HG02884 (cell line): ENCODE results near the gene FER.
"Not testable (repeated sequence)": the region's sequence is repeated elsewhere in the genome, so short reads cannot be mapped to it uniquely, and the experiment has no call there.

Experiments
- ATAC-seq: cut with Tn5 transposase; IDR thresholded peaks from one replicate; pipeline ENCODE4 v1.9.1; 2021; ENCODE audit warnings: mild to moderate bottlenecking, moderate library complexity; ENCODE audit not compliant: unreplicated experiment

FER gene

GRCh38 chr5:108946008-108946407, 198.3 kb downstream of the FER start:
- no peak for ATAC-seq

- no peak for ATAC-seq
These were observed 199.5 kb downstream of the FER start for GRCh38 chr5:108947164-108947563.

GRCh38 chr5:108950276-108950675, 202.6 kb downstream of the FER start:
- no peak for ATAC-seq

- ATAC-seq, result no peak
These were observed 206.2 kb downstream of the FER start for GRCh38 chr5:108953940-108954339.

GRCh38 chr5:108957333-108957732, 209.6 kb downstream of the FER start:
- ATAC-seq, result no peak

- no peak for ATAC-seq
These were observed 219.2 kb downstream of the FER start for GRCh38 chr5:108966910-108967309.

GRCh38 chr5:108974594-108974993, 226.9 kb downstream of the FER start:
- no peak for ATAC-seq

GRCh38 chr5:108975697-108976096, 228.0 kb downstream of the FER start:
- no peak for ATAC-seq

- no peak for ATAC-seq
These were observed 235.9 kb downstream of the FER start for GRCh38 chr5:108983461-108984092.

- no peak for ATAC-seq
These were observed 242.2 kb downstream of the FER start for GRCh38 chr5:108989761-108990392.

- not testable (repeated sequence) for ATAC-seq
These were observed 244.8 kb downstream of the FER start for GRCh38 chr5:108992396-108993085.

- ATAC-seq, result not testable (repeated sequence)
These were observed 245.7 kb downstream of the FER start for GRCh38 chr5:108993440-108993839.

- no peak for ATAC-seq
These were observed 250.0 kb downstream of the FER start for GRCh38 chr5:108997720-108998119.

- ATAC-seq, result no peak
These were observed 250.5 kb downstream of the FER start for GRCh38 chr5:108998216-108998615.

GRCh38 chr5:109003928-109004327, 256.2 kb downstream of the FER start:
- peak; percentile 50 for ATAC-seq

GRCh38 chr5:109005297-109006009, 257.8 kb downstream of the FER start:
- ATAC-seq, result no peak

- no peak for ATAC-seq
These were observed 258.4 kb downstream of the FER start for GRCh38 chr5:109006129-109006528.

- ATAC-seq, result no peak
These were observed 268.6 kb downstream of the FER start for GRCh38 chr5:109016300-109016699.

- ATAC-seq, result no peak
These were observed 274.4 kb downstream of the FER start for GRCh38 chr5:109022056-109022455.

- not testable (repeated sequence) for ATAC-seq
These were observed 278.0 kb downstream of the FER start for GRCh38 chr5:109025729-109026128.

- ATAC-seq, result no peak
These were observed 280.4 kb downstream of the FER start for GRCh38 chr5:109027983-109028607.
